Stomach smooth muscle (tissue), 2 donors: Measurements from ENCODE around the gene PEX14.

Experiments used
- H3K27ac ChIP-seq: one replicate; pipeline ENCODE4 v1.7.0; 2013; ENCODE audit warnings: mild to moderate bottlenecking, low read length, inconsistent platforms
- H3K27me3 ChIP-seq, 2 donors: one replicate each; pipeline ENCODE4 v1.7.0; 2013; ENCODE audit warnings: low read length in 2 of 2; ENCODE audit not compliant: insufficient read depth in 2 of 2, control insufficient read depth in 1 of 2
- H3K36me3 ChIP-seq, 2 donors: one replicate each; pipeline ENCODE4 v1.7.0; 2013; ENCODE audit warnings: low read length in 2 of 2; ENCODE audit not compliant: control insufficient read depth in 2 of 2, insufficient read depth in 2 of 2
- H3K4me1 ChIP-seq: one replicate; pipeline ENCODE4 v1.7.0; 2013; ENCODE audit warnings: low read length; ENCODE audit not compliant: control insufficient read depth, insufficient read depth
- H3K4me3 ChIP-seq, 2 donors: one replicate each; pipeline ENCODE4 v1.7.0; 2013; ENCODE audit warnings: low read length in 2 of 2
- H3K9ac ChIP-seq, 2 donors: one replicate each; pipeline ENCODE4 v1.7.0; 2013; ENCODE audit warnings: low read length in 2 of 2, mild to moderate bottlenecking in 1 of 2
- H3K9me3 ChIP-seq, 2 donors: one replicate each; pipeline ENCODE4 v1.7.0; 2013; ENCODE audit warnings: low read length in 2 of 2; ENCODE audit not compliant: control insufficient read depth in 2 of 2
- donor health status: healthy.
- donor health status: Pancreatic carcinoma.

Gene PEX14

GRCh38 chr1:10634428-10635084 is 159.8 kb downstream of the PEX14 start:
- Histone ChIP-seq H3K36me3 (peaks cover 3 to 4% of the 10 kb centered on the region in 2 donors), H3K27ac (peak overlapping the region; percentile 69), H3K9me3 (no peaks in the 10 kb centered on the region), H3K4me3 (no peak overlapping the region), H3K9ac (no peak overlapping the region), H3K27me3 (peaks cover 0 to 4% of the 10 kb centered on the region in 2 donors), H3K4me1 (peaks cover 39% of the 10 kb centered on the region)

DNA sequence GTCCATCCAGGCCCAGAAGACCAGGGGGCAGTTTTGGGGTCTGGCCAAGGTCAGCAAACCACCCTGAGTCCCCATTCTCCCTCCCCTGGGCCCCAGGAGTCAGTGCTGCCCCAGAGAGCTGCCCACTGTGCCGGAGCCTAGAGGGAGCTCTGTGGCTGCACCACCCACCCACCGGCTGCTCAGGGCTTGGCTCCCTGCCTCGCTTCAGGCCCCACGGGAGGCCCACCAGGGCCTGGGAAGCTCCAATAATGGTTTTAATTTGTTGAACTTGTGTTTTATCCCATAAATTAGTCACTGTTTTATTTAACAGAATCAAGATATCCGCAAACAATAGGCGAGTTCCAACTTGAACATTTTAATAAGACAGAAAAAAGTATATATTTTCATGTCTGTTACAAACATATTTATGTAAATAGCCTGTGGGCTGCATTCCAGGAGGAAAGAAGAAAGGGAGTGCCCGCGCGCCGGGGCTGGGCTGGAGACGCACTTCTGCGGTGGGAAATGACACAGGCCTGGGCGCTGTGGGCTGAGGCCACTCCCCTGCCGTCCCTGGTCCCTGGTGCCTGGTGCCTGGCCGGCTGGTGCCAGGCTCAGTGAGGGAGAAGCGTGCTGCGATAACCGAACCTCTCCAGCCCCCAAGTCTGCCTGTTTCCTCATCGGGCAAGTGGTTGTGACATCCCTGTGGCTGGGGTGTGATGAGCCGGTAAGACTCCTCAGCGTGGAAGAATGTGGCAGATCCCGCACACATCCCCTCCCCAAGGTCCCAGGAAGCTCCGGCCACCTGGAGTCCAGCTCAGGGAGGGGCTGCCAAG is 160.5 kb downstream of the PEX14 start:
- Histone ChIP-seq H3K9me3 (no peaks in the 10 kb centered on the region), H3K27ac (peak overlapping the region; percentile 69), H3K4me1 (peaks cover 43% of the 10 kb centered on the region), H3K9ac (peak overlapping the region in 1 of 2 donors; percentile 15), H3K36me3 (peaks cover 4 to 6% of the 10 kb centered on the region in 2 donors), H3K4me3 (peak overlapping the region in 1 of 2 donors; percentile 29), H3K27me3 (peaks cover 0 to 4% of the 10 kb centered on the region in 2 donors)

- Histone ChIP-seq H3K9me3 (no peaks in the 10 kb centered on the region), H3K9ac (no peak overlapping the region), H3K36me3 (peaks cover 4 to 6% of the 10 kb centered on the region in 2 donors), H3K4me1 (peaks cover 45% of the 10 kb centered on the region), H3K27ac (peak overlapping the region; percentile 69), H3K27me3 (peaks cover 0 to 4% of the 10 kb centered on the region in 2 donors), H3K4me3 (no peak overlapping the region)
Measured at GRCh38 chr1:10635992-10636391, 161.2 kb downstream of the PEX14 start.

- Histone ChIP-seq H3K36me3 (peaks cover 6% of the 10 kb centered on the region in 2 donors), H3K9me3 (no peaks in the 10 kb centered on the region), H3K4me3 (no peak overlapping the region), H3K27me3 (peaks cover 0 to 4% of the 10 kb centered on the region in 2 donors), H3K27ac (peak overlapping the region; percentile 31), H3K4me1 (peaks cover 48% of the 10 kb centered on the region), H3K9ac (no peak overlapping the region)
Measured at GRCh38 chr1:10637400-10637799, 162.7 kb downstream of the PEX14 start.

DNA sequence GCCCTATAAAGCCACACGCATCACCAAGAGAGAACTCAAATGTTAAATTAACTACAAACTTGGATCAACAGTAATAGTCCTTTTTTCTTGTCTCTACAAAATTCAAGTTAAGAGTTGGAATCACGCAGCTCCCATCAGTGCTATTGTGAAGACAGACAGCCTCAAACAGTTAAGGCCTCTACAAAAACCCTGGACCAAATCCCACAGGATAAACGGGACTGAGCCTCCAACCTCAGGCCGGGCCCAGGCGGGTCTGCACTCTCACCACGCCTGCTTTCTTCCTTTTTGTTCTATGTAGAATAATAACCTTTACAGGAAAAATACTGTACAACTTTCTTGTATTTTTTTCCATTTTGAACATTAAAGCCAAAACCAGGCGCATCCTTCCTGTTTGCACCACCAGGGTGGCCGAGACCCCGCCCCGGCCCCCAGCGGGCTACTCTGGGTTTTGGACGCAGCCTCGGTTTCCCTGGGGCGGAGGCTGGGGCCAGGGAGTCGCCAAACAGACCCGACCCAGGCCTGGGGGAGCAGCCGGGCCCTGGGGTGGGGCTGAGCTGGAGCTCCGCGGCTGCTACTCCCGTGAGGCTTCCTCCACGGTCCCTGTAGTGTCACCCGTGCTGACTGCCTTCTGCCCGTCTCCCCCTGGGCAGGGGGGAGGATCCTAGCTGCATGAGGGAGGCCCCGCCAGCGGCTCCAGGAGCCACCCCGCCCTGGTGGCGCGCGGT is 163.2 kb downstream of the PEX14 start:
- Histone ChIP-seq H3K9ac (no peak overlapping the region), H3K27me3 (peaks cover 0 to 4% of the 10 kb centered on the region in 2 donors), H3K36me3 (peaks cover 6% of the 10 kb centered on the region in 2 donors), H3K4me1 (peaks cover 54% of the 10 kb centered on the region), H3K4me3 (peak overlapping the region in 1 of 2 donors; percentile 15), H3K27ac (peak overlapping the region; percentile 41), H3K9me3 (no peaks in the 10 kb centered on the region)

GRCh38 chr1:10638559-10639005 is 163.8 kb downstream of the PEX14 start:
- peaks cover 6% of the 10 kb centered on the region in 2 donors for H3K36me3 ChIP-seq
- peak overlapping the region in 1 of 2 donors; percentile 15 for H3K4me3 ChIP-seq
- peaks cover 0 to 4% of the 10 kb centered on the region in 2 donors for H3K27me3 ChIP-seq
- H3K9me3 ChIP-seq = no peaks in the 10 kb centered on the region
- H3K9ac ChIP-seq = no peak overlapping the region
- H3K4me1 ChIP-seq = peaks cover 56% of the 10 kb centered on the region
- H3K27ac ChIP-seq = peak overlapping the region; percentile 41

DNA sequence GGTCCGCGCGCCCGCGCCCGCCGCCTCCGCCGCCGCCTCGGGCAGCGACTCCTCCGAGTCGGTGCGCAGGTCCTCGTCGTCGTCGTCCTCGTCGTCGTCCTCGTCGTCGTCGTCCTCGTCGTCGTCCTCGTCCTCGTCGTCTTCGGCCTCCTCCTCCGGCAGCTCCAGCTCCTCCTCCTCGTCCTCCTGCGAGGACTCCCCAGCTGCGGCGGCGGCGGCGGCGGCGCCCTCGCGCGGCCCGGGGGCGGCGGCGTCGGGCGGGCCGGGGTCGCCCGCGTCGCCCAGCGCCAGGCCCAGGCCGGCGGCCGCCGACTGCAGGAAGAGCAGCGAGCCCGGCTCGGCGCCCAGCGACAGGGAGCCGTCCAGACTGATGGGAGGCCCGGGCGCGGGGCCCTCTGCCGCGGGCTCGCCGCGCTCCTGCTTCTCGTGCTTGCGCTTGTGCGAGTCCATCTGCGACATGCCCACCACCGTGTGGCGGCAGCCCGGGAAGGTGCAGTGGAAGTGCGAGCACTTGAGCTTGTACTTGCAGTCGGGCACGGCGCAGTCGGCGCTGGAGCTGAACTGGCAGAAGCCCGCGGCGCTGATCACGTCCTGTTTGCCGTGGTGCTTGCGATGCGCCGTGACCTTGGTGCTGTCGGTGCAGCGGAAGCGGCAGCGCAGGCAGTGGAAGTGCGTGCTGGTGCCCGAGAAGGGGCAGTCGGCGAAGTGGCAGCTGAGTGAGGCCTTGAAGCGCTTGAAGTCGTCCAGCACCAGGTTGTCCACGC is 164.4 kb downstream of the PEX14 start:
- Histone ChIP-seq H3K4me1 (peaks cover 56% of the 10 kb centered on the region), H3K27ac (no peak overlapping the region), H3K27me3 (peaks cover 0 to 4% of the 10 kb centered on the region in 2 donors), H3K9ac (no peak overlapping the region), H3K9me3 (no peaks in the 10 kb centered on the region), H3K4me3 (no peak overlapping the region), H3K36me3 (peaks cover 6 to 8% of the 10 kb centered on the region in 2 donors)

- Histone ChIP-seq H3K4me3 (no peak overlapping the region), H3K4me1 (peaks cover 55% of the 10 kb centered on the region), H3K27ac (peak overlapping the region; percentile 71), H3K27me3 (peaks cover 0 to 4% of the 10 kb centered on the region in 2 donors), H3K9me3 (no peaks in the 10 kb centered on the region), H3K36me3 (peaks cover 6 to 14% of the 10 kb centered on the region in 2 donors), H3K9ac (no peak overlapping the region)
Measured at GRCh38 chr1:10639775-10640578, 165.2 kb downstream of the PEX14 start.

DNA sequence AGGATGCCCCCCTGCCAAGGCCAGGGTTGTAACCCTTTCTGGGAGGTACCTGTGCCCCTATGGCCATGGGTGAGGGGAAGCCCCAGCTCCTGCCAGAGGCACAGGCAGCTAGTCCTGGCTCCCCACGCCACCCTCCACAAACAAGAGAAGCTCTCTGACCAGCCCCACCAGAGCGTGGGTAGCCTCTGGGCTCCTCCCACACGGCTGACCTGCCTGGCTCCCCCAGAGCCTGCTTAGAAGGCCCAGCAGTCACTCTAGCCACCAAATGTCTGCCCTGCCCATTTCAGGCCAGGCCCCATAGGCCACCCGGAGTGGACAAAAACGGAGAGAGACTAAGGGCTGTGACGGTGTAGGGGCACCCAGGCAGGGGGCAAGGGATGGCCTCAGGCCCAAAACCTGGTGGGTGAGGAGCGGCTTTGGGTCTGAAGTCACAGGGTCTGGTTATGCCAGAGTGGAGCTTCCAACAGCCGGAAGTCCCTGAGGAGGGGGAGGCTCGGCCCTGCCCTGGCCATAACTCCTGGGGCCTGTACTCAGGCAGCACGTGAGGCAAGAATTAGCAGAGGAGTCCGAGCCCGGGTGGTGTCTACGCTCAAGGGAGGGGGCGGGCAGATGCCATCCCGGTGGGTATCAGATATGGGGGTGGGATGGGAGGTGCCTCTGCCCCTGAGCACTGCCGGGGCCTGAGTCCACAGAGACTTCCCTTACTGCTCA is 166.2 kb downstream of the PEX14 start:
- peak overlapping the region in 1 of 2 donors; percentile 21 for H3K9ac ChIP-seq
- peaks cover 0 to 4% of the 10 kb centered on the region in 2 donors for H3K27me3 ChIP-seq
- H3K4me1 ChIP-seq = peaks cover 48% of the 10 kb centered on the region
- H3K27ac ChIP-seq = peak overlapping the region; percentile 71
- peaks cover 7 to 21% of the 10 kb centered on the region in 2 donors for H3K36me3 ChIP-seq
- H3K4me3 ChIP-seq = peak overlapping the region in 1 of 2 donors; percentile 22
- no peaks in the 10 kb centered on the region for H3K9me3 ChIP-seq
